Ectodermal cell (in vitro differentiated cells): ENCODE measurements around the gene GTPBP8.

Experiments used
- H3K27ac ChIP-seq: 2 replicates; pipeline ENCODE4 v1.7.0; 2013; ENCODE audit warnings: mild to moderate bottlenecking, low read depth, low read length; ENCODE audit not compliant: insufficient read depth, poor library complexity, severe bottlenecking
- H3K27me3 ChIP-seq: 2 replicates; pipeline ENCODE4 v1.7.0; 2013; ENCODE audit warnings: mild to moderate bottlenecking, low read length; ENCODE audit not compliant: insufficient read depth, control insufficient read depth, poor library complexity, severe bottlenecking
- H3K36me3 ChIP-seq: one replicate; pipeline ENCODE4 v1.7.0; 2013; ENCODE audit warnings: low read length; ENCODE audit not compliant: control insufficient read depth, insufficient read depth
- H3K4me1 ChIP-seq: one replicate; pipeline ENCODE4 v1.7.0; 2013; ENCODE audit warnings: low read length; ENCODE audit not compliant: control insufficient read depth, insufficient read depth
- H3K4me3 ChIP-seq: 2 replicates; pipeline ENCODE4 v1.7.0; 2013; ENCODE audit warnings: low read depth, low read length, control low read depth; ENCODE audit not compliant: insufficient read depth
- H3K9me3 ChIP-seq: 2 replicates; pipeline ENCODE4 v1.7.0; 2013; ENCODE audit warnings: mild to moderate bottlenecking, low read length, moderate library complexity; ENCODE audit not compliant: control insufficient read depth
- WGBS, 2 experiments: methylation state at CpG; one replicate each; pipeline ENCODE4 v1.1.7; 2013; ENCODE audit warnings: missing lambda C conversion rate in 2 of 2; 5-methylcytosine and 5-hydroxymethylcytosine counted together

The GTPBP8 gene

DNA sequence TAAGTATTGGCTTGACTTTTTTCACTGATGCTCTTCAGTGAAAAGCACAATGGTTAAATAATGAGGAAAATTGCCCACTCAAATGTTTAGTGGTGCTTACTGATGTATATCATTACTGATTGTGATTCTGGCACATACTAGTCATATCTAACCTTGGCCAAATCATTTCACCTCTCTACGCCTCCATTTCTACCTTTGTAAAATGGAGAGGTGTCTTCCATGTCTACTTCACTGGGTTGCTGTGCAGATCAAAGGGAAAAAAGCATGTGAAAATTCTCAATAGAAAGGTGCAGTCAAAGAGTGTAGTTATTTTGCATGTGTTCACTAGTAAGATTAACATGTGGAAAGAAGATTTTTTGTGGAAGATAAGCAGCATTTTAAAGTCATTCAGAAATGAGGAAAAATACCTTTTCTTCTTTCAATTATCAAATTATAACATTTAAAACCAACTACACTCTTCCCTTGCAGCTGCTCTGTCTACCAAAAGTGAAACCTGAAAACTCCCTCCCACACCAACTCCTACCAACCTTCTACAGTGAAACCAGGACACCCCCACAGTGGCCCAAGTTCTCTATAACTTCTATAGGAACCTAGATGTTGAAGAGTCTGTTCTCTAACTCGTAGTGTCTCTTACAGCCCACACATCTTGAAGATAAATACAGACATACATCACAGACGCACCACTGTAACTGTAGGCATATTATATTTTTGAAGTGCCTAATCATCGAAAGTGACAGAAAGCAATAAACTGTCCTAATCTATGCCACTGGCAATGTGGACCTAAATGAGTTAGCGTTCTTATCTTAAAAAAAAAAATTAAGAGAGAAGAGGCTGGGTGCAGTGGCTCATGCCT, 17.2 kb upstream of the GTPBP8 start:
- Histone ChIP-seq H3K4me3 (no peak overlapping the region), H3K27me3 (no peaks in the 10 kb centered on the region), H3K27ac (no peak overlapping the region), H3K4me1 (no peaks in the 10 kb centered on the region), H3K9me3 (no peaks in the 10 kb centered on the region), H3K36me3 (no peaks in the 10 kb centered on the region)
- 89 to 97% methylated on average over 3 to 5 of the region's 5 CpGs for WGBS, 2 experiments

DNA sequence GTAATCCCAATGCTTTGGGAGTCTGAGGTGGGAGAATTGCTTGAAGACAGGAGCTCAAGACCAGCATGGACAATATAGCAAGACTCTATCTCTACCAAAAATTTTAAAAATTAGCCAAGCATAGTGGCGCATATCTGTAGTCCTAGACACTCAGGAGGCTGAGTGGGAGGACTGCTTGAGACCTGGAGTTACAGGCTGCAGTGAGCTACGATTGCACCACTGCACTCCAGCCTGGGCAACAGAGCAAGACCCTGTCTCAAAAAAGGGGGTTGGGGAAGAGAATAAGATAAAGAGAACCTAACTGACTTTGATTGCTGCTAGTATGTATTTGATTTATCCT, 16.6 kb upstream of the GTPBP8 start:
- Histone ChIP-seq H3K27ac (no peak overlapping the region), H3K27me3 (no peaks in the 10 kb centered on the region), H3K9me3 (no peaks in the 10 kb centered on the region), H3K4me1 (no peaks in the 10 kb centered on the region), H3K4me3 (no peak overlapping the region), H3K36me3 (no peaks in the 10 kb centered on the region)
- 91 to 94% methylated on average over 2 of the region's 2 CpGs for WGBS, 2 experiments

DNA sequence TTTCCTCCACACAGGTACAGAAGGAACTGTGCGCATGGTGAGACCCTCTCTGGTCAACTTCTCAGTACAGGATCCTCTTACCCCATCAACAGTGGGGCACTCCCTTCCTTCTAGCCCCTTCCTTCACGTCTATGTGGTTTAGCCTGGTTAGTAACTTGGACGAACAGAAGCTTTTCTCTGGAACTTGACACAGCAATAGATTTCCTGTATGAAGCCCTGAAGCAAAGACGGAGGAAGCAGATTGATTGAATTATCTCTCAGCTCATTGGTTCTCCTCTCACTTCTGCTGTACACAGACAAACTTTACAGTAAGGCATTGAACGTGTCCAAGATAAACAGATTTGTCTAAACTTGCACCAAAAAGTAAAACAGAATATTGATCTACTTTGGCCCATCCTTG, 15.9 kb upstream of the GTPBP8 start, which contains the start of gene CD200R1:
Gene CD200R1, minus strand, starts transcription at position 210 of the 400 bp plus-strand sequence. CDS start 246 bp downstream, outside the sequence.
- no peaks in the 10 kb centered on the region for H3K4me1 ChIP-seq
- no peak within 1 kb of the TSS for H3K4me3 ChIP-seq
- no peaks in the 10 kb centered on the region for H3K9me3 ChIP-seq
- H3K27ac ChIP-seq, result no peak within 1 kb of the TSS
- H3K36me3 ChIP-seq, result no peaks in the 10 kb centered on the region
- 93 to 95% methylated on average over 5 of the region's 5 CpGs for WGBS, 2 experiments
- H3K27me3 ChIP-seq, result no peaks in the 10 kb centered on the region

DNA sequence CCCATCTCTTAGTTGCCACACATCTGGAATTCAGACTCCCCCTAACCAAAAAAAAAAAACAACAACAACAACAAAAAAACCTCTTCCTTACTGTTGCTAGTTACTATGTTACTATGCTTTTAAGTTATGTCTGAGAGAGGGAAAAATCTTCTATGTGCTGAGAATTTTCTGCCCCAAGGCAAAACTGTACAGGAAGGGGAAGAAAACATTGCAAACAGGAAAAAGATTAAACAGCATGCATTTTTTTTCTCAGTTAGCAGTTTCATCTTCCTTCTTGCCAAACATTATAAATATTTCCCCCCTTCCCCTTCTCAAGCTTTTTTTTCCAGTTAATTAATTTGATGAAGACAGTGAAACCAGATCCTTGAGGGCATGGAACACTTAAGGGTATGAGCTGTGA, 14.8 kb upstream of the GTPBP8 start:
- H3K36me3 ChIP-seq, result no peaks in the 10 kb centered on the region
- H3K4me1 ChIP-seq, result no peaks in the 10 kb centered on the region
- no peaks in the 10 kb centered on the region for H3K9me3 ChIP-seq
- H3K27me3 ChIP-seq, result no peaks in the 10 kb centered on the region
- no peak overlapping the region for H3K4me3 ChIP-seq
- H3K27ac ChIP-seq, result no peak overlapping the region

DNA sequence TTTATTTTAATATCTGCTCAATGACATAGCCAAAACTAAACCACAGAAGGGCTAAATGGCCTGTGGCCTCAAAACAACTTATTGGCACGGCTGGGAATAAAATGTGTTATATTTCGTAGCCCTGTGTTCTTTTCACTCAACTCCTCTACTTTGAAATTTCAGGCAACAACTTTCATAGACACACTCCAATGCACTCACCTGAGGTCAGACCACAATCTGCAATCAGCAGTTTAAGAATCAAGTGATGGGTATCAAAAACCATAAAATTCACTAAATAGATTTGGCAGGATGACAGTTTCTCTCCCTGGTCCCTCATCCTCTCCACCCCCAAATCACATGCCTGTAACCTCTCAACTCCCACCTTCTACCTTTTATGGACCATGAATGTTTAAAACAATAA, 13.8 kb upstream of the GTPBP8 start:
- H3K27me3 ChIP-seq, result no peaks in the 10 kb centered on the region
- H3K27ac ChIP-seq, result no peak overlapping the region
- no peaks in the 10 kb centered on the region for H3K9me3 ChIP-seq
- H3K4me1 ChIP-seq, result no peaks in the 10 kb centered on the region
- WGBS, 2 experiments, result 90 to 91% methylated on average over 2 of the region's 2 CpGs
- no peak overlapping the region for H3K4me3 ChIP-seq
- no peaks in the 10 kb centered on the region for H3K36me3 ChIP-seq

DNA sequence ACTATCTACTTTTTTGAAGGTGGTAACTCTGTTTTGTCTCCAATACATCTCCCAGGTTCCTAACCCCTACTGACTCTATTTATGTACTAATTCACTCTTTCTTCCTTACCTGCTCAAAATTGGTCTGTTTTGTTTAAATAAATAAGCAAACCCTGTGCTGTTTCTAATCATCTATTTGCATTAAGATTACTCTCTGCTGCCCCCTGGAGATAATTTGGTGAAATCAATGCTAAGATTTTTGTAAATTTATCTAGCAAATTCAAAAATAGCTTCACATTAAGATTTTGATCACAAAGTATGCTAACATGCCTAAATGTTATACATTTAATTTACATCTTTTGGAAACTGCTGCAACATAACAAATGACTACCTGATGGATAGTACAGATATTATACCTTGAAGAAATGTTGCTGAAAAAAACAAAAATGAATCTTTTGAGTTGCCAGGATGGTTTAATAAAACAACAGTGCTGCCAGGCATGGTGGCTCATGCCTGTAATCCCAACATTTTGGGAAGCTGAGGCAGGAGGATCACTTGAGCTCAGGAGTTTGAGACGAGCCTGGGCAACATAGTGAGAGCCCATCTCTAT, 11.4 kb upstream of the GTPBP8 start:
- Histone ChIP-seq H3K36me3 (no peaks in the 10 kb centered on the region), H3K27me3 (no peaks in the 10 kb centered on the region), H3K9me3 (no peaks in the 10 kb centered on the region), H3K4me3 (no peak overlapping the region), H3K4me1 (no peaks in the 10 kb centered on the region), H3K27ac (no peak overlapping the region)
- WGBS, 2 experiments, result 80 to 88% methylated on average over 1 of the region's 1 CpG

DNA sequence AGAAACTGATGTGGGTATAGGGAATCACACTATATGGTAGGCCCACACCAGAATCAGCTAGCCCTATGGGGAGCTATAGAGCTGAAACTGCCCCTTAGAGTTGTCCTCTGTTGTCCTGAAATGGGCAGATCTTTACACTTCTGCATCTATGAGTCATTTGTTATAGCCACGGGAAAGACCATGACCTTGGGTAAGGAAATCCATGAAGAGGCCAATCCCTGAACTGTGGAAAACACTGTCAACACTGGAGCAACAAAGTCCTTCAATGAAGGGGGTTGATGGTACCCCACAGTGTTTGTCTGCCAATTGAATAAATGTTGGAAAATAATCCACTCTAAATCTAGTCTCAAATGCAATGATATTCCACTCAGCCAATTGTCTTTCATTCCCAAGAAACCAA, 10.7 kb upstream of the GTPBP8 start:
- H3K4me1 ChIP-seq, result no peaks in the 10 kb centered on the region
- H3K36me3 ChIP-seq, result no peaks in the 10 kb centered on the region
- H3K27ac ChIP-seq, result no peak overlapping the region
- 48 to 57% methylated on average over 1 of the region's 1 CpG for WGBS, 2 experiments
- no peaks in the 10 kb centered on the region for H3K9me3 ChIP-seq
- H3K27me3 ChIP-seq, result no peaks in the 10 kb centered on the region
- H3K4me3 ChIP-seq, result no peak overlapping the region

DNA sequence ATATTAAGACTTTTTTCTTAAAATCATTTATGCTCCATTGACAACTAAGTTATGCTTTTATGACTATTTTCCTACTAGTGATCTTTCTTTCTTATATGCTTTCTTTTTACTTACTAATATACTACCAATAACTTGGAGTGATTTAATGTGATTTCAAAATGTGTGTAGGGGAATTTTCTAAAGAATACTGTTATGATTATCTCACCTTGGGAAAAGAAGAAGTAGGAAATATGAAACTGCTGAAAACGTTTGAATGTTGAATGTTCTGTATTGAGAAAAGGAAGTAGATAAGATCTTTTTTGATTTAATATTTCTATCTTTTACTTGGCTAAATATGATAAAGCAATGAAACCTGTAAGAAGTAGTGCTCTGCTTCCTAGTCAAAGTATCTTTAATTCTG, 8.1 kb upstream of the GTPBP8 start:
- H3K36me3 ChIP-seq, result no peaks in the 10 kb centered on the region
- WGBS, 2 experiments, result 63 to 77% methylated on average over 1 of the region's 1 CpG
- no peaks in the 10 kb centered on the region for H3K4me1 ChIP-seq
- no peaks in the 10 kb centered on the region for H3K27me3 ChIP-seq
- H3K27ac ChIP-seq, result no peak overlapping the region
- H3K4me3 ChIP-seq, result no peak overlapping the region
- no peaks in the 10 kb centered on the region for H3K9me3 ChIP-seq

DNA sequence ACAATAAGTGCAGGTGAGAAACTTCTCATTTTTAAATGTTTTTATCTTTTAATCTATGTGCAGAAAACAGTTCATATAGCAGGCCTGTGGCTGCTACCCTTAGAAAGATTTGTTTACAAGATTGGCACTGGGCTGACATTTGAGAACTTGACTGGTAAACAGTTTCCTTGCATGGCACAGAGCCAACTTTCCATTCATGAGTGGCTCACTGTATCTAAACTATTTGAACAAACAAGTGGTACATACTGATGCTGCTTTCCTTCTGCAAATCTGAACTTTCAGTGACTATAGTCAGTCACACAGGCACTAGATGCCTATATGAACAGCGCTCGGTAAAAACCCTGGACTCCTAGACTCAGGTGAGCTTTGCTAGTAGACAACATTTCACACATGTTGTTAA, 6.3 kb upstream of the GTPBP8 start:
- H3K4me3 ChIP-seq, result no peak overlapping the region
- H3K4me1 ChIP-seq, result no peaks in the 10 kb centered on the region
- no peaks in the 10 kb centered on the region for H3K9me3 ChIP-seq
- 97 to 98% methylated on average over 2 of the region's 2 CpGs for WGBS, 2 experiments
- no peak overlapping the region for H3K27ac ChIP-seq
- H3K36me3 ChIP-seq, result no peaks in the 10 kb centered on the region
- H3K27me3 ChIP-seq, result no peaks in the 10 kb centered on the region

DNA sequence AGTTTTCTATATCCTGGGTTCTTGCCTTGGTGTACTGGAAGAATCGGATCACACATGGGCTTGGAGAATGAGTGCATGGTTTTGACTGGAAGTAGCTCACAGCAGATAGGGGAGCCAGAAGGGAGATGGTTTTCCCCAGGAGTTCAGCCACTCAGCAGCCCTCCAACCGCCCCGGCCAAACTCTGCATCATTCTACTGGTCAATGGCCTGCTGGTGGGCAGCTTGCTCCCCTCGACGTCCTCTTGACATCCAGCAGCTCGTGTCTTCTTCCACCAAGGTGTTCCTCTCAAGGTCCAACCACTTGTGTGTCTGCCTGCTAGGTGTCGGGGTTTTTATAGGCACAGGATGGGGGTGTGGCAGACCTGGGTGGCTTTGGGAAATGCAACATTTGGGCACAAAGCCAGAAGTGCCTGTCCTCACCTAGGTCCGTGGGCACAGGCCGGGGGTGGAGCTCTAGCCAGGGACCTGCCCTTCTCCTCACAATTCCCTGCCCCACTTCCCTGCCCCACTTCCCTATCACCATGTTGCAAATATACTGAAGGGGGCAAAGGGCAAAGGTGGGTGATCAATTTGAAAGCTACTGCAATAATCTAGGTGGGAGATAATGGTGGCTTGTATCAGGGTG, 3.0 kb upstream of the GTPBP8 start:
- Histone ChIP-seq H3K4me3 (no peak overlapping the region), H3K27me3 (no peaks in the 10 kb centered on the region), H3K4me1 (peaks cover 9% of the 10 kb centered on the region), H3K36me3 (no peaks in the 10 kb centered on the region), H3K27ac (no peak overlapping the region), H3K9me3 (no peaks in the 10 kb centered on the region)
- WGBS, 2 experiments, result 91 to 93% methylated on average over 9 of the region's 9 CpGs
